Activated naive CD4-positive, alpha-beta T cell treated with anti-CD3 and anti-CD28 coated beads, Interleukin-2, amount 50 U/mL, for 24 hours (primary cell): ENCODE results near the gene PRKCI.
"Not testable (repeated sequence)": the region's sequence is repeated elsewhere in the genome, so short reads cannot be mapped to it uniquely, and the experiment has no call there.

Experiments
- H3K27ac Mint-ChIP-seq: one replicate; pipeline ENCODE4 v1.8.0; 2021; ENCODE audit warnings: mild to moderate bottlenecking, mixed read lengths
- H3K27me3 Mint-ChIP-seq: one replicate; pipeline ENCODE4 v1.8.0; 2021; ENCODE audit warnings: mixed read lengths
- H3K36me3 Mint-ChIP-seq: one replicate; pipeline ENCODE4 v1.8.0; 2021; ENCODE audit warnings: mixed read lengths
- H3K4me1 Mint-ChIP-seq: one replicate; pipeline ENCODE4 v1.8.0; 2021; ENCODE audit warnings: mixed read lengths
- H3K4me3 Mint-ChIP-seq: one replicate; pipeline ENCODE4 v1.8.0; 2021; ENCODE audit warnings: mild to moderate bottlenecking, mixed read lengths
- H3K9me3 Mint-ChIP-seq: one replicate; pipeline ENCODE4 v1.8.0; 2021; ENCODE audit warnings: mixed read lengths

The PRKCI gene

DNA sequence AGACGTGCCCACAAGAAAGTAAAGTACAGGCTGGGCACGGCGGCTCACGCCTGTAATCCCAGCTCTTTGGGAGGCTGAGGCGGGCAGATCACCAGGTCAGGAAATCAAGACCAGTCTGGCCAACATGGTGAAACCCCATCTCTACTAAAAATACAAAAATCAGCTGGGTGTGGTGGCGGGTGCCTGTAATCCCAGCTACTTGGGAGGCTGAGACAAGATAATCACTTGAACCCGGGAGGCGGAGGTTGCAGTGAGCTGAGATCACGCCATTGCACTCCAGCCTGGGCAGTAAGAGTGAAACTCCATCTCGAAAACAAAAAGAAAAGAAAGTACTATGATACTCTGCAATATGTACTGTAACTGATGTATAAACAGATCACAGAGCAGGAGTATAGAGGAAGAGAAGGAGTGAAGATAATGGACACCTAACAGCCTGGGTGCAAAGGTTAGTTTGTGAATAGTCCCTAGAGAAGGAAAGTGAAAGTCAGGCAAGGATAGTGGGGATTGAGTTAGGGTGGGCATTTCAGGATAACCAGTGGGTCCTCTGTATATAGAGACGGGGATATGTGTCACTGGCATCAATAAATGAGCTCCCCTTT, 16.0 kb upstream of the PRKCI start:
- not testable (repeated sequence) for H3K27me3 Mint-ChIP-seq, H3K4me1 Mint-ChIP-seq, H3K36me3 Mint-ChIP-seq, H3K4me3 Mint-ChIP-seq, H3K9me3 Mint-ChIP-seq, H3K27ac Mint-ChIP-seq

DNA sequence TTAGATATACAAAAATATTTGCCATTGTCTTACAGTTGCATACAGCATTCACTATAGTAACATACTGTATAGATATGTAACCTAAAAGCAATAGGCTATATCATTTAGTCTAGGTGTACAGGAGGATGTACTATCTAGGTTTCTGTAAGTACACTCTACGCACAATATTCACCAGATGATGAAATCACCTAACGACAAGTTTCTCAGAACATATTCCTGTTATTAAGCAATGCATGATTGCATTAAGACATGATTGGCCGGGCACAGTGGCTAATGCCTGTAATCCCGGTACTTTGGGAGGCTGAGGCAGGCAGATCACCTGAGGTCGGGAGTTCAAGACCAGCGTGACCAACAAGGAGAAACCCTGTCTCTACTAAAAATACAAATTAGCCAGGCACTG, 14.5 kb upstream of the PRKCI start:
- Mint-ChIP-seq H3K4me1 (no peaks in the 10 kb centered on the region), H3K27ac (no peak overlapping the region), H3K9me3 (peaks cover 4% of the 10 kb centered on the region), H3K27me3 (peaks cover 9% of the 10 kb centered on the region), H3K4me3 (no peak overlapping the region), H3K36me3 (peaks cover 4% of the 10 kb centered on the region)

DNA sequence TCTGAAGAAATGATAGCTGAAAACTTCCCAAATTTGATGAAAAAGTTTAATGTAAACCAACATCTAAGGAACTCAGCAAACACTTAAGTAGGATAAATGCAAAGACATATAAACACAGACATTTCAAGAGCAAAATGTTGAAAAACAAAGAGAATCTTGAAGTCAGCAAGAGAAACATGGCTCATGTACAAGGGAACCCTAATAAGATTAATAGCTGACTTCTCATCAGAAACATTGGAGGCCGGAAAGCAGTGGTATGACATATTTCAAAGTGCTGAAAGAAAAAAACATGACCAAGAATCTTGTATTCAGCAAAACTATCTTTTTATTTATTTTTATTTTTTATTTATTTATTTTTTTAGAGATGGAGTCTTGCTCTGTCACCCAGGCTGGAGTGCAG, 10.6 kb upstream of the PRKCI start:
- Mint-ChIP-seq H3K27me3 (peaks cover 3% of the 10 kb centered on the region), H3K36me3 (peaks cover 3% of the 10 kb centered on the region), H3K4me3 (no peak overlapping the region), H3K9me3 (peaks cover 4% of the 10 kb centered on the region), H3K27ac (no peak overlapping the region), H3K4me1 (no peaks in the 10 kb centered on the region)

DNA sequence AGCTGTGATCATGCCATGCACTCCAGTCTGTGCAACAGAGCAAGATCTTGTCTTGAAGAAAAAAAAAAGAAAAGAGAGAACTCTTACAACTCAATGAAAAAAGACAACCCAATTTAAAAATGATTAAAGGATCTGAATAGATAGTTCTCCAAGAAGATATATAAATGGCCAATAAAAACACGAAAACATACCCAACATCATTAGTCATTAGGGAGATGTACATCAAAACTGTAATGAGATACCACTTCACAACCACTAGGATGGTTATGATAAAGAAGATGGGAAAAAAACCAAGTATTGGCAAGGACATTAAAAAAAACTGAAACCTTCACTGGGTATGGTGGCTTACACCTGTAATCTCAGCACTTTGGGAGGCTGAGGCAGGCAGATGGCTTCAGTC, 2.4 kb upstream of the PRKCI start:
- no peaks in the 10 kb centered on the region for H3K9me3 Mint-ChIP-seq

DNA sequence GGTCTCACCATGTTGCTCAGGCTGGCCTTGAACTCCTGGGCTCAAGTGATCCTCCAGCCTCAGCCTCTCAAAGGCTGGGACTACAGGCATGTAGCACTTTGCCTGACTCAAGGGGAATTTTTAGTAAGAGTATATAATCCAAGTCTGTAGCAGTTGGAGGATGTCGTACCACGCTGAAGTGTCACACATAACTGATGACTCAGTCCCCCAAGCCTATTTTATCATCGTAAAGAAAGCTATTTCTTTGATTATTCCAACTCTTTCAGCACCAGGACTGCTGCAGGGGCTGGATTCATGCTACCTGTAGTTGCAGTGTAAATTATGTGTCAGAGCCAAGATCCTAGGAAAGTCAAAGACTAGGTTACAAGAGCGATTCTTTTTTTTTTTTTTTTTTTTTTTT, 1.4 kb upstream of the PRKCI start:
- Mint-ChIP-seq H3K27ac (no peak overlapping the region), H3K9me3 (no peaks in the 10 kb centered on the region), H3K27me3 (no peaks in the 10 kb centered on the region), H3K36me3 (no peaks in the 10 kb centered on the region), H3K4me3 (peak overlapping the region; percentile 75), H3K4me1 (peaks cover 31% of the 10 kb centered on the region)

More for the DNA sequence above, 2.4 kb upstream of the PRKCI start:
- Mint-ChIP-seq H3K4me3 (no peak overlapping the region), H3K36me3 (no peaks in the 10 kb centered on the region), H3K27me3 (no peaks in the 10 kb centered on the region), H3K27ac (no peak overlapping the region), H3K4me1 (peaks cover 24% of the 10 kb centered on the region)

DNA sequence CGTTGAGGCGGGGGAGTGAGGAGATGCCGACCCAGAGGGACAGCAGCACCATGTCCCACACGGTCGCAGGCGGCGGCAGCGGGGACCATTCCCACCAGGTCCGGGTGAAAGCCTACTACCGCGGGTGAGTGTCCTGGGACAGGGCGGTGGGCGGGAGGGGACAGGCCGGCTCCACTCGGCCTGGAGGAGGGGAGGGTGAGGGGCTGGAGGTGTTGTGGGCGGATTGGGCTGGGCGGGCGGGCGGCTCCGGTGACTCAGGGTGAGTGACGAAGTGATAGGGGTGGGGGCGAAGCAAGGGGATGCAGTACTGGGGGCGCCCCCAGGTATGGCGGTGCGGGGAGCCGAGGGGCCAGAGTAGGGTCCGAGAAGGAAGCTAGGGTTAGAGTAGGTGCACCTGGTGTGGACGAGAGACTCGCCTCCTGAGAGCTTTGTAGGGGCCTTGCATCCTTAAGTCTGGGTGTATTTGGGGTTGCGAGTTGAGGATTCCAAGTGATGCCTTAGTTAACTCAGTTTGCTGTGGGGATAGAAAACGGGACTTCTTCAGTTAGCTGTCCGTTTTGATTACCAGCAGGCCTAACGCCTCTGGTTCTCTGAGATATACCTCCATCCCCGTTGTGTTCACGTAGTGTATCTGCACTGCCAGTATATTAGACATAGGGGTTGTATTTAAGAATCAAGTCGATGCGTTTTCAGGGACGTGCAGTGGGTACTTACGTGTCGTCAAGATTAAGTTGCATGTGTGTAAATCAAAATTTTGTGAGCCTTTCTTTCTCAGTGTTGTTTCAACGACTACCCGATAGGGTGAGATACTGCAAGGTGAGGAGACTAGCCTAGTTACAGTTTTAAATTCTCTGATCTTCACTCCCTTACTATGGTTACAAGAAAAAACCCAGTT, 670 bp downstream of the PRKCI start:
- H3K27me3 Mint-ChIP-seq, result no peaks in the 10 kb centered on the region
- H3K27ac Mint-ChIP-seq, result peak overlapping the region; percentile 76
- peaks cover 50% of the 10 kb centered on the region for H3K4me1 Mint-ChIP-seq
- H3K36me3 Mint-ChIP-seq, result no peaks in the 10 kb centered on the region
- H3K4me3 Mint-ChIP-seq, result peak overlapping the region; percentile 90
- H3K9me3 Mint-ChIP-seq, result no peaks in the 10 kb centered on the region

DNA sequence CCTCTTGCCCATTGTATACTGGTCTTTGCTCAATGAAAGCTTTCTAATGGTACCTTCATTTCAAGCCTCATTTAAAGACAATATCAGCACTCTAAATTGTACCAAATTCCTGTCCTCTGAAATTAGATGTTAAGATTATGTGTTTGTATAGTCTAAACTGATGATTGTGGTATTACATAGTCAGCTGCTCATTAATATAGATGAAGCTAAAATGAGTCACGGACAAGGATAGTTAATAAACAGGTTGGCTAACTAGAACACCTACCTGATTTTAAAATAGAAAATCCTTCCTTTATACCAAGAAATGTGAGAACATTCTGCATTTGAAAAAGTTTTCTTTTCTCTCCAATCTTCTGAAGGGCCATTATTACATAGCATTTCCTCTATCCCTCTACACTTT, 2.9 kb downstream of the PRKCI start:
- no peaks in the 10 kb centered on the region for H3K36me3 Mint-ChIP-seq
- no peak overlapping the region for H3K27ac Mint-ChIP-seq
- no peak overlapping the region for H3K4me3 Mint-ChIP-seq
- H3K27me3 Mint-ChIP-seq, result no peaks in the 10 kb centered on the region
- H3K9me3 Mint-ChIP-seq, result no peaks in the 10 kb centered on the region
- H3K4me1 Mint-ChIP-seq, result peaks cover 59% of the 10 kb centered on the region

DNA sequence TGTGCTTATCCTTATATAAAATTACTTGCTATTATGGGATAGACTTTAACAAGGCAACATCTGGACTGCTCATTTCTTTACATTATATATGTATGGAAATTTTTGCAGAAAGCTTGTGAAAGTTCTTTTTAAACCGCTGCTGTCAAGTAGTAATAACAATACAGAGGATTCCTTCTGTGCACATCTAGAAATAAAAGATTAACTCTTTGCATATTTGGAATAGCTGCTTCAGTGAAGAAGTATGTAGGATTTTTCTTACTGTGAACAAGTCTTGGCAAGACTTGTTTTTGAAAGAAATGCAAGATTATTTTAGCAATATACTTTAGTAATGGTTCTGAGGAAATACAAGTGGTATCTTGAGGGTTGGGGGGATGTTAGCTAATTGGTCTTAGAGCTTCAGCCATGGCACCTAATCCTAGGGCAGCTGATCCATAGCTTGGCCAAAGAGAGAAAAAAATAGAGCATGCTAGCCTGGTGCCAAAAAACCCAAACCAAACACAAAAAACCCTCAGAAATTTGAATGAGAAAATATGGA, 4.3 kb downstream of the PRKCI start:
- Mint-ChIP-seq H3K27me3 (no peaks in the 10 kb centered on the region), H3K27ac (no peak overlapping the region), H3K36me3 (peaks cover 2% of the 10 kb centered on the region), H3K4me1 (peaks cover 55% of the 10 kb centered on the region), H3K4me3 (no peak overlapping the region), H3K9me3 (peaks cover 3% of the 10 kb centered on the region)

DNA sequence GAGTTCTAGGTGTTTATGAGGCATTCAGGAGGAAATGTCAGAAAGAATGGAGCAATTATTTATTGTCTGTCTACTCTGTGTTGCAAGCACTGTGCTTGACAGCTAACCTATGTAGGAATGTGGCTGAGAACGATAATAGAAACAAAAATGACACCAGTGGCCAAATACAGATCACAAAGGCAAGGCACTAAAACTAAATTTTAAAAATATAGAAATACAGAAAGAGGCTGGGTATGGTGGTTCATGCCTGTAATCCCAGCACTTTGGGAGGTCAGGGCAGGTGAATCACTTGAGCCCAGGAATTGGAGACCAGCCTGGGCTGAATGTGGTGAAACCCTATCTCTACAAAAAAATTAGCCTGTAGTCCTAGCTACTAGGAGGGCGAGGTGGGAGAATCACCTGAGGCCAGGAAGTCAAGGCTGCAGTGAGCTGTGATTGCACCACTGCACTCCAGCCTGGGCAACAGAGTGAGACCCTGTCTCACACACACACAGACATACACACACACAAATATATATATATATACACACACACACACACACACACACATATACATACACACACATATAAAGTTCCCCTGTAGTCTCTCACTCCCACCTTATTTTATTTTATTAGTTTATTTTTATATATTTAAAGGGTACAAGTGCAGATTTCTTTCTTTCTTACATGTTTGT, 6.0 kb downstream of the PRKCI start:
- Mint-ChIP-seq H3K9me3 (peaks cover 3% of the 10 kb centered on the region), H3K27ac (no peak overlapping the region)

DNA sequence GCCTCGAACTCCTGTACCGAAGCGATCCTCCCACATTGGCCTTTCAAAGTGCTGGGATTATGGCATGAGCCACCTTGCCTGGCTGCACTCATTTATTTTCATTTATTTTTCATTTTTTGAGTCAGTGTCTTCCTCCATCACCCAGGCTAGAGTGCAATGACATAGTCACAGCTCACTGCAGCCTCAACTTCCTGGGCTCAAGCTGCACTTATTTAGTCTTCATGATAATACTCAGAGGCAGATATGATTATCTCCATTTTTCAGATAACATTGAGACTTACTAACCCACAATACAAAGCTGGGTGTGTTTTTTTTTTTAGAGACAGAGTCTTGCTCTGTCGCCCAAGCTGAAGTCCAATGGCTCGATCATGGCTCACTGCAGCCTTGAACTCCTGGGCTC, 10.0 kb downstream of the PRKCI start:
- Mint-ChIP-seq H3K4me1 (peaks cover 18% of the 10 kb centered on the region), H3K27ac (no peak overlapping the region), H3K27me3 (no peaks in the 10 kb centered on the region), H3K36me3 (peaks cover 7% of the 10 kb centered on the region), H3K9me3 (peaks cover 3% of the 10 kb centered on the region), H3K4me3 (no peak overlapping the region)

More for the DNA sequence above, 6.0 kb downstream of the PRKCI start:
- Mint-ChIP-seq H3K4me3 (no peak overlapping the region), H3K36me3 (peaks cover 2% of the 10 kb centered on the region), H3K4me1 (peaks cover 51% of the 10 kb centered on the region), H3K27me3 (no peaks in the 10 kb centered on the region)

DNA sequence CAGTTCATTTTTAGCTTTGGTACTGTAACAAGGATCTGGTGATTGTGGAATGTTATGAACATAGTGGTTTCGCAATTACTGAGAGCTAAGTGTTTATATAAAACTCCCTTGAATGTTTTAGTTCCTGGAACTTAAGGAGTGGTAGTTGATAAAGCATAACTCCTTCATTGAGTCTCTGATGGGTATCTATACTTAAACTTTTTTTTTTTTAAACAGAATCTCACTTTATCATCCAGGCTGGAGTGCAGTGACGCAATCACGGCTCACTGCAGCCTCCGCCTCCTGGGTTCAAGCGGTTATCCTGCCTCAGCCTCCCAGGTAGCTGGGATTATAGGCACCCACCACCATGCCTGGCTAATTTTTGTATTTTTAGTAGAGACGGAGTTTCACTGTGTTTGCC, 11.3 kb downstream of the PRKCI start:
- Mint-ChIP-seq H3K27ac (no peak overlapping the region), H3K4me1 (peaks cover 10% of the 10 kb centered on the region), H3K4me3 (no peak overlapping the region), H3K27me3 (no peaks in the 10 kb centered on the region), H3K9me3 (peaks cover 3% of the 10 kb centered on the region), H3K36me3 (peaks cover 9% of the 10 kb centered on the region)

DNA sequence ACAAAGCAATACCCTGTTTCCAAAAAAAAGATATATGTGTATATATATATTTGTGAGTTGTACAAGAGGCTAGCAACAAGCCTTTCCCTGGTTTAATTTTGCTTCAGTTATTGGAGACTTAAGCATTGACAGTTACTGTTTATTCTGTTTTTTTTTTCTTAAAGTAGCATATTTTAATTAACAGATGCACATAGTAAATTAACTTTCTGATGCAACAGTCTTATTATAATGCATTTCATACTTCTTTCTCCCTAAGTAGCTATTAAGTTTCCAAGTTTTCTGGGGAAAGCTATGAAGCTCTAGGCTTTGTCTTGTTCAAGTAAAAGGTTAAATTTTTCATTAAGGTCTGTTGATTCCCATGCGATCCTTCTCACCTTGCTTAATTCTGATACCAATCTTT, 17.9 kb downstream of the PRKCI start:
- H3K36me3 Mint-ChIP-seq, result peaks cover 18% of the 10 kb centered on the region

DNA sequence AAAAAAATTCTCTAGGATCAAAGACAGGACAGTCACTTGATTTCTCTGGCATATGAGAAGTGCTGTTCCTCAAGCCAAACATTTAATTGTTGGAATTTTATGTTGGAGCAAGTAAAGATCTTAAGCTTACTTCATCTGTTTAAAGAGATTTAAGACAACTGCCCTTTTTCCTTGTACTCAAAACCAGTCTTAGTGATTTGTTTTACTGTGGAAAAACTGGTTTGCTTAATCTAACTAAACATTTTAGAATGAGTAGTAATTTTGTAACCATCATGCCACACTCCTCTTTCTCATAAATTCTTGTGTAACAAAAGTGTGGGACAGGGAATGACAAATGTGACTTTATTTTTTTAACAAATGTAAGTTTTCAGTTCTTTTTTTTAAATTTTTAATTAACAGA, 18.4 kb downstream of the PRKCI start:
- no peaks in the 10 kb centered on the region for H3K27me3 Mint-ChIP-seq
- peaks cover 21% of the 10 kb centered on the region for H3K36me3 Mint-ChIP-seq
- H3K4me1 Mint-ChIP-seq, result no peaks in the 10 kb centered on the region

More for the DNA sequence above, 17.9 kb downstream of the PRKCI start:
- Mint-ChIP-seq H3K4me3 (no peak overlapping the region), H3K4me1 (no peaks in the 10 kb centered on the region), H3K27me3 (no peaks in the 10 kb centered on the region), H3K27ac (no peak overlapping the region), H3K9me3 (no peaks in the 10 kb centered on the region)

DNA sequence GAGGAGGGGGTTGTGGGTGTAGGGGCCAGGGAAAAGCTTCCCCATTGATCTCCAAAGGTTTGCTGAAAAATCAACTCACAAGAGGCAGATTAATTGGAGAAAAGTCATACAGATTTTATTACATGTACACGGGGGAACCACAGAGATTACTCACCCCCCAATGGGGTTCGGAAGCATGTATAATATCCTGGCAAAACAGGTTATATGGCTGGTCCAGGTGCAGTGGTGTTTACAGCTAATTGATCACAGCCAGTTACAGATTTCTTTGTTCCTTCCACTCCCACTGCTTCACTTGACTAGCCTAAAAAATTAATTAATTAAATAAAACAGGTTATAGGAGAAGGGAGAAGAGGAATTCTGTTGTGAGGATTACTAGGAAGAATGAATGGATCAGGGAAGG, 22.4 kb downstream of the PRKCI start:
- H3K9me3 Mint-ChIP-seq, result no peaks in the 10 kb centered on the region
- peaks cover 19% of the 10 kb centered on the region for H3K36me3 Mint-ChIP-seq
- no peak overlapping the region for H3K27ac Mint-ChIP-seq
- no peak overlapping the region for H3K4me3 Mint-ChIP-seq
- no peaks in the 10 kb centered on the region for H3K4me1 Mint-ChIP-seq
- no peaks in the 10 kb centered on the region for H3K27me3 Mint-ChIP-seq

More for the DNA sequence above, 18.4 kb downstream of the PRKCI start:
- H3K4me3 Mint-ChIP-seq, result no peak overlapping the region
- H3K27ac Mint-ChIP-seq, result no peak overlapping the region
- H3K9me3 Mint-ChIP-seq, result no peaks in the 10 kb centered on the region

DNA sequence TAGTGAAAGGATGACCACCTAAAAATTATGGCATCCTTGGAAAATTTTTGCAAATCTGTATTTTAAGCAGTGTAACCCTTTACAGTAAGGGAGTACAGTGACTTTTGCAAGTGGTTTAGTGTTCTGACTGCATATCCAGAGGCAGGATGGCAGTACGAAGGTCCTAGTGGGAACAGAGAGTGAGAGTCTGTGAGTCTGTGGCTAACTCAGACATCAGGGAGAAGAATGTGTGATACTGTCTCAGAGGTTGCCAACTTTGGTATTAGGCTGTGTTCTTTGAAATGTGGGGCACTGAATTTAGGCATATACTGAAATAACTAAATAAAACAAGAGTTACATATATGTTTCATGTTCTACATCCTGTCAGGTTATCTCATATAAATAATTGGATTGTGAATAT, 25.7 kb downstream of the PRKCI start:
- Mint-ChIP-seq H3K36me3 (peaks cover 20% of the 10 kb centered on the region), H3K27ac (no peak overlapping the region), H3K9me3 (no peaks in the 10 kb centered on the region), H3K4me1 (no peaks in the 10 kb centered on the region), H3K4me3 (no peak overlapping the region), H3K27me3 (no peaks in the 10 kb centered on the region)

DNA sequence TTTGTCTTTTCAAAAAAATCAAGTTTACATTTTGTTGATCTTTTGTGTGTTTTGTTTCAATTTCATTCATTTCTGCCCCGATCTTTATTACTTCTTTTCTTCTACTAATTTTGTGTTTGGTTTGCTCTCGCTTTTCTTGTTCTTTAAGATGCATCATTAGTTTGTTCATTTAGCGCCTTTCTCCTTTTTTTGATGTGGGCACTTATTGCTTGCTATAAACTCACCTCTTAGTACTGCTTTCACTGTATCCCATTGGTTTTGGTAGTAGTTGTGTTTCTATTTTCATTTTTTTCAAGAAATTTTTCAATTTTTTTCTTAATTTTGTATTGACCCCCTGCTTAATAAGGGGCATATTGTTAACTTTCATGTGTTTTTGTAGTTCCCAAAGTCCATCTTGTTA, 34.4 kb downstream of the PRKCI start:
- Mint-ChIP-seq H3K4me1 (peaks cover 49% of the 10 kb centered on the region), H3K27ac (peak overlapping the region; percentile 25)

More for the DNA sequence above, 34.4 kb downstream of the PRKCI start:
- H3K36me3 Mint-ChIP-seq, result peaks cover 34% of the 10 kb centered on the region
- H3K4me3 Mint-ChIP-seq, result no peak overlapping the region
- H3K9me3 Mint-ChIP-seq, result peaks cover 5% of the 10 kb centered on the region
- no peaks in the 10 kb centered on the region for H3K27me3 Mint-ChIP-seq
